Measurements from ENCODE around the gene GPR18. TPM values are rescaled to one million over a fixed set of nuclear protein-coding genes. Genes with fewer than 3 reads are reported as not detected.

GPR18 gene
- total RNA-seq, 1 donor from 2014 or later: not detected

DNA sequence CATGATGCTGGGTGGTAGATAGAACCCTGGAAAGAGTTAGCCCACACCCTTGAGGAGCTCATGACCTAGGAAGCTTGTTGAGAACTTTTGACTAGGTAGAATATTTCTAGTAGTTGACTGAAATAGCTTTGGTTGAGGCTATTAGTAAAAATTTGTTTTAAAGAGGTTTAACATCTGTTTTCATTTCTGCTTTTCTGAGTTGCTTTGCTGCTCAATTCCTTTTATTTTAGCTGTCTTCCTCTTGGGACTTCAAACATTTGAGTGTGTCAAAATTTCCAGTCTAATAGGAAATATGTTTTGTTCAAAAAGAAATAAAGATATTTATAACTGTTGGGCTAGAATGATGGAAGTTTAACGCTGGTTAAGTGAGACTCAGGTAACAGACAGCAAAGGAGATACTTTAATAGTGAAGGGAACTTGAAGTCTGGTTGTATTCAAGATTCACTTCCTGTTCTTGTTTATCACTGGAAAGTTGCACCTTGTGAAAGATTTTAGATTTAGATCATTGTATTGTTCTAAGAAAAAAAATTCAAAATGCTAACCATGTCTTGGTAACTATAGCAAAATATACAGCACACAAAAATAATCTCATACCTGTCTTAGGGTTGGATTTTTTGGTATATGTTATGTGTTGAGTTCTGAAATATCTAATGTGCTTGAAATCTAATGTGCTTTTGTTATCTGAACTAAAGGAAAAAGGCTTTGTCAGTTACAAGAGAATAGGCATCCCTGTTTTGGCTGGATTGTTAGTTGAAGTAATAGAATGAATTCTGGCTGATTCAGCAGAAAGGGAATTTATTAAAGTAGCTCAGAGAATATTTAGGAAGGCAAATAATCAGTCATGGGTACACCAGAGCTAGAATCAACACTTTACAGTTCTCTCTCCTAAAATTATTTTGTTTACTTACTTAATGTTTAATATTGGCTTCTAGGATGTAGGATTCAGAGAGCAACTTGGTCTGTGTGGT lies 24.4 kb upstream of the GPR18 start:
- peaks cover 5 to 18% of the 10 kb centered on the region in 2 donors for H3K4me1 ChIP-seq
- intact Hi-C loops (cut with DNase I): loop anchor here (5.0 kb wide), 1 partner anchor 215 kb away; no protein-coding TSS in a partner anchor
- DNase-seq (ENCODE audit: low spot score in 2 of 2): no peak
- no peaks in the 10 kb centered on the region for H3K9me3 ChIP-seq
- no peaks in the 10 kb centered on the region for H3K27me3 ChIP-seq
- TF ChIP-seq, protein P1, sequence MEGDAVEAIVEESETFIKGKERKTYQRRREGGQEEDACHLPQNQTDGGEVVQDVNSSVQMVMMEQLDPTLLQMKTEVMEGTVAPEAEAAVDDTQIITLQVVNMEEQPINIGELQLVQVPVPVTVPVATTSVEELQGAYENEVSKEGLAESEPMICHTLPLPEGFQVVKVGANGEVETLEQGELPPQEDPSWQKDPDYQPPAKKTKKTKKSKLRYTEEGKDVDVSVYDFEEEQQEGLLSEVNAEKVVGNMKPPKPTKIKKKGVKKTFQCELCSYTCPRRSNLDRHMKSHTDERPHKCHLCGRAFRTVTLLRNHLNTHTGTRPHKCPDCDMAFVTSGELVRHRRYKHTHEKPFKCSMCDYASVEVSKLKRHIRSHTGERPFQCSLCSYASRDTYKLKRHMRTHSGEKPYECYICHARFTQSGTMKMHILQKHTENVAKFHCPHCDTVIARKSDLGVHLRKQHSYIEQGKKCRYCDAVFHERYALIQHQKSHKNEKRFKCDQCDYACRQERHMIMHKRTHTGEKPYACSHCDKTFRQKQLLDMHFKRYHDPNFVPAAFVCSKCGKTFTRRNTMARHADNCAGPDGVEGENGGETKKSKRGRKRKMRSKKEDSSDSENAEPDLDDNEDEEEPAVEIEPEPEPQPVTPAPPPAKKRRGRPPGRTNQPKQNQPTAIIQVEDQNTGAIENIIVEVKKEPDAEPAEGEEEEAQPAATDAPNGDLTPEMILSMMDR (IDR thresholded peaks at IDR 0.05): no peak
- H3K27ac ChIP-seq: peak overlapping the region; percentile 59 to 62
- peaks cover 0 to 4% of the 10 kb centered on the region in 2 donors for H3K36me3 ChIP-seq
- H3K4me3 ChIP-seq: no peak overlapping the region

DNA sequence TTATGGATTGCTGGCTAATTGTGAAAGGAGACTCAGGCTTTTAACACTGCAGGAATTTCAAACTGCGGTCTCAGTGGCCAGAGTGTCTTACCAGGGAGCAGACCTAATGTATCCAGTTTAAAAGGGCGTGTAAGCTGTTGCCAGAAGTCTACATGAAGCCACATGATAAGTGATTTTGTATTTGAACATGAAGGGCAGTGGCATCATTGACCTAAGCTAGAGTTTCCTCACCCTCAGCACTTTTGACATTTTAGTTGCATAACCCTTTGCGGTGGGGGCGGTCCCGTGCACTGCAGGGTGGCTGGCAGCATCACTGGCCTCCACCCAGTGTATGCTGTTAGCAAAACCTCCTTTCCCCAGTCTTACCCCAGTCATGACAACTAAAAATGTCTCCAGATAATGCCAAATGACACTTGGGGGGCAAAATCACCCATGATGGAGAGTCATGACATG lies 23.7 kb upstream of the GPR18 start:
- intact Hi-C loops (cut with DNase I): loop anchor here (5.0 kb wide), 1 partner anchor 215 kb away; no protein-coding TSS in a partner anchor
- Histone ChIP-seq H3K27me3 (no peaks in the 10 kb centered on the region), H3K4me3 (no peak overlapping the region), H3K36me3 (peaks cover 0 to 4% of the 10 kb centered on the region in 2 donors), H3K9me3 (no peaks in the 10 kb centered on the region), H3K27ac (peak overlapping the region; percentile 59 to 62), H3K4me1 (peaks cover 5 to 18% of the 10 kb centered on the region in 2 donors)
- peak; percentile 34 to 83 for DNase-seq (ENCODE audit: low spot score in 2 of 2)
- TF ChIP-seq, protein P1 (IDR thresholded peaks at IDR 0.05): no peak

DNA sequence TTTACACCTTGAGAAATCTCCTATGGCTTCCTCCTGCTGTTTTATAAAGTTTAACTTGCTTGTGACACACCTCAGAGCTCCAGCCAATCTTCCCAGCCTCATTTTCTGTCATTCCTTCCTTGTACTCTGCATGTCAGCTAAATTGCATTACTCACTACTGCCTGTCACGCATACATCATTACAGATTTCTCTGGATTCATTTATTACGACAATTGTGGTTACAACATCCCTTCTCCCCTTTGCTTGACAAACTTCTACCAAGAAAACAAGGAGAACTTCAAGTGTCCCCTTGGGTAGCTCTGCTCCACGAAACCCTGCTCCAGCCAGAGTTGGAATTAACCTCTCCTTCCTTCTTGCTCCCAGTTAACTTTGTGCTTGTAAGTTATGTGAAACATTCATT lies 22.0 kb upstream of the GPR18 start:
- Histone ChIP-seq H3K4me1 (peaks cover 5 to 14% of the 10 kb centered on the region in 2 donors), H3K4me3 (no peak overlapping the region), H3K27me3 (no peaks in the 10 kb centered on the region), H3K9me3 (no peaks in the 10 kb centered on the region), H3K27ac (peak overlapping the region in 1 of 2 donors; percentile 62), H3K36me3 (peaks cover 0 to 5% of the 10 kb centered on the region in 2 donors)
- TF ChIP-seq, protein P1 (IDR thresholded peaks at IDR 0.05): no peak
- intact Hi-C loops (cut with DNase I): loop anchor here (5.0 kb wide), 1 partner anchor 217 kb away; no protein-coding TSS in a partner anchor
- DNase-seq (ENCODE audit: low spot score in 2 of 2): no peak

DNA sequence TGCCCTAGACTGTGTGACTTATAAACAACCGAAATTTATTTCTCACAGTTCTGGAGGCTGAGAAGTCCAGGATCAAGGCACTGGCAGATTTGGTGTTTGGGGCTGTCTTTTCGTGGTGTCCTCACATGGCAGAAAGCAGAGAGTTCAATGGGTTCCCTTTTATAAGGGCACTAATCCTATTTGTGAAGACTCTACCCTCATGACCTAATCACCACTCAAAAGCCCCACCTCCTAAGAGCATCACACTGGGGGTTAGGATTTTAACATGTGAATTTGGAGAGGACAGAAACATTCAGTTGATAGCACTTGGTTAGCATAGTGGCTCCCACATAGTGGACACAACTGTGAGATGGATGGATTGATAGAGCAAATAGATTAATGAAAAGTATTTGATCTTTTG lies 21.5 kb upstream of the GPR18 start:
- H3K36me3 ChIP-seq: peaks cover 0 to 8% of the 10 kb centered on the region in 2 donors
- peaks cover 5 to 14% of the 10 kb centered on the region in 2 donors for H3K4me1 ChIP-seq
- peak overlapping the region in 1 of 2 donors; percentile 4 for H3K27ac ChIP-seq
- DNase-seq (ENCODE audit: low spot score in 2 of 2): no peak
- TF ChIP-seq, protein P1 (IDR thresholded peaks at IDR 0.05): no peak
- no peaks in the 10 kb centered on the region for H3K9me3 ChIP-seq
- no peak overlapping the region for H3K4me3 ChIP-seq
- H3K27me3 ChIP-seq: no peaks in the 10 kb centered on the region
- intact Hi-C loops (cut with DNase I): loop anchor here (5.0 kb wide), 1 partner anchor 218 kb away; no protein-coding TSS in a partner anchor

DNA sequence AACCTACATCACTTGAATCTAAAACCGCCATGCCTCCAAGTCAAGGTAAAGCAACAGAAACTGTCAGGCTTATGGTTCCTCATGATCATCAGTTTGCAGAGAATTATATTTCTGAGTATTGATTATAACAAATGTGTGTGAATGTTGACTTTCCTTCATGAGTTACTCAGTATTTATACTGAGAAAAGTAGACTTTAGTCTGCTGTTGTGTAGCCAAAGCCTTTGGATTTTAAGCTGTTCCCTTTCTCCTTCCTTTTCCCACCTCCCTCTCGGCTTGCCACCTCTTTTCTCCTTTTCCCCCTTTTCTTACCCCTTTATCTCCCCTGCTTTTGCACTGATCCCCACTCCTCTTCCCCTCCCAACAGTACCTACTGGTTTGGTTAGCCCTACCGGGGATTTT lies 20.7 kb upstream of the GPR18 start:
- Histone ChIP-seq H3K4me3 (no peak overlapping the region), H3K36me3 (peaks cover 0 to 8% of the 10 kb centered on the region in 2 donors), H3K9me3 (no peaks in the 10 kb centered on the region), H3K27ac (no peak overlapping the region), H3K27me3 (no peaks in the 10 kb centered on the region), H3K4me1 (peaks cover 5 to 14% of the 10 kb centered on the region in 2 donors)
- no peak for DNase-seq (ENCODE audit: low spot score in 2 of 2)
- TF ChIP-seq, protein P1 (IDR thresholded peaks at IDR 0.05): no peak
- intact Hi-C loops (cut with DNase I): no loop called here

Measured in ascending aorta (tissue), 2 donors.